Urinary bladder (tissue), 4 donors: Measurements from ENCODE around the gene PYDC1. TPM values are rescaled to one million over a fixed set of nuclear protein-coding genes. Genes with fewer than 3 reads are reported as not detected.
"Not testable (repeated sequence)": the region's sequence is repeated elsewhere in the genome, so short reads cannot be mapped to it uniquely, and the experiment has no call there.

Experiments used
- DNase-seq: peaks from one replicate; pipeline ENCODE4 v3.0.0-alpha.2; 2015; ENCODE audit errors: extremely low spot score
- H3K27ac ChIP-seq: one replicate; pipeline ENCODE4 v1.5.1; 2013; ENCODE audit warnings: low read depth, mild to moderate bottlenecking, moderate library complexity
- H3K36me3 ChIP-seq: one replicate; pipeline ENCODE4 v1.6.1; 2013; ENCODE audit warnings: mild to moderate bottlenecking, moderate library complexity; ENCODE audit not compliant: insufficient read depth
- H3K4me1 ChIP-seq: one replicate; pipeline ENCODE4 v1.6.1; 2013; ENCODE audit warnings: mild to moderate bottlenecking, moderate library complexity; ENCODE audit not compliant: insufficient read depth
- H3K4me3 ChIP-seq: one replicate; pipeline ENCODE4 v1.5.1; 2013; ENCODE audit warnings: low read depth, low read length
- WGBS: extraction: QIAGEN DNeasy Blood & Tissue Kit; methylation state at CpG from one replicate; pipeline ENCODE4 v1.1.7; 2013; 5-methylcytosine and 5-hydroxymethylcytosine counted together
- polyA plus RNA-seq: library from polyadenylated mRNA; stranded (reverse); fragments of 200-250 nt; gene quantifications from one replicate; pipeline ENCODE4 v1.2.3, GENCODE V29; 2013
- total RNA-seq: library from RNA; depleted of rRNA; stranded (reverse); fragments of >200 nt; gene quantifications from one replicate; pipeline ENCODE4 v1.2.3, GENCODE V29; 2014
- donor health status: healthy with polysubstance abuse.
- donor health status: healthy.

The PYDC1 gene
- total and polyA plus RNA-seq, 2 donors, result not detected

DNA sequence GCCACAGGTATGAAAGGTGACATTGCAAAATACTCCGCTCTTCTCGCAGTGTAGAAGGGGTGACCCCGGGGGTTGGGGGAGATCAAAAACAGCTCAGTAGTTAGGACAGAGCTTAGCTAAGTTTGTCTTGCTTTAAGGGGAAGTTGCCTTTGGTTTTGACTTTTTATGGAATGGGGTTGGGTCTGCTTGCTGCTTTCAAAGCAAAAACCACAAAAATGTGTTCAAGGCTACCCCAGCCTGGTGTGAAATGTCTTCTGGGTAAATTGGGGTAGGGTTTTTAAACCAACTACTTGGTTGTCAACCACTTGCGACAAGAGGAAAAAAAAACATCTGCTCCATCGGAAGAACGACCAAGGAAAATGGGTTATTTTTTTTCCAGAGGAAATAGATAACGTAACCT, 30.8 kb downstream of the PYDC1 start:
- 65% methylated on average over 7 of the region's 7 CpGs for WGBS
- no peak overlapping the region for H3K27ac ChIP-seq
- no peak overlapping the region for H3K4me3 ChIP-seq
- peaks cover 14% of the 10 kb centered on the region for H3K36me3 ChIP-seq
- H3K4me1 ChIP-seq, result no peaks in the 10 kb centered on the region
- no peak for DNase-seq

DNA sequence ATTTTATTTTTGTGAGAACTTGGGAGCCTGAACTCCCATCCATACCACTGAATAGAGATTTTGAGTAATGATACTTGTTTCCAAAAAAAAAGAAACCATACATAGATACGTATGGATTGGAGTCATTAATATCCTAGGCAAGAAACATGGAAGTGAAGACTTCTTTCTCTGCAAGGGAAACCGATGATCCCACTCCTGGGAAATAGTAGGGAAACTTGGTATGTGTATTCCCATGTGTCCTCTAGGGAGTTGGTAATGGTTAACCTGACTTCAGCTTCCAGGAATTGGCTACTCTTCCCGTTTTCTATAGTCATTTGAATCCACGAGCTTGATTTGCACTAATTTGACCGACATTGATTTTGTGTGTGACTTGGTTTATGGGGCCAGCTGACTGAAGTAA, 31.6 kb downstream of the PYDC1 start:
- H3K27ac ChIP-seq, result no peak overlapping the region
- H3K4me1 ChIP-seq, result no peaks in the 10 kb centered on the region
- H3K4me3 ChIP-seq, result no peak overlapping the region
- peaks cover 14% of the 10 kb centered on the region for H3K36me3 ChIP-seq
- no peak for DNase-seq
- WGBS, result 68% methylated on average over 5 of the region's 5 CpGs

DNA sequence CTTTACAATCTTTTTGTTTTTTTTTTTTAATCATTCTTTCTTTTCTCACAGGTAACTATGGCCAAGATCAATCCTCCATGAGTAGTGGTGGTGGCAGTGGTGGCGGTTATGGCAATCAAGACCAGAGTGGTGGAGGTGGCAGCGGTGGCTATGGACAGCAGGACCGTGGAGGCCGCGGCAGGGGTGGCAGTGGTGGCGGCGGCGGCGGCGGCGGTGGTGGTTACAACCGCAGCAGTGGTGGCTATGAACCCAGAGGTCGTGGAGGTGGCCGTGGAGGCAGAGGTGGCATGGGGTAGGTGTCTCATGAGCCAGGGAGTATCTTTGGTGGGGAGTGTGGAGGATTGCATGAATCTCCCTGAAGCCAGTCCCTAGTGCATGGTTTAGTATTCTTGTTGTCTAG, 32.0 kb downstream of the PYDC1 start:
- WGBS, result 95% methylated on average over 14 of the region's 14 CpGs
- Histone ChIP-seq H3K4me1 (no peaks in the 10 kb centered on the region), H3K36me3 (peaks cover 10% of the 10 kb centered on the region), H3K27ac (no peak overlapping the region), H3K4me3 (no peak overlapping the region)
- DNase-seq, result no peak

DNA sequence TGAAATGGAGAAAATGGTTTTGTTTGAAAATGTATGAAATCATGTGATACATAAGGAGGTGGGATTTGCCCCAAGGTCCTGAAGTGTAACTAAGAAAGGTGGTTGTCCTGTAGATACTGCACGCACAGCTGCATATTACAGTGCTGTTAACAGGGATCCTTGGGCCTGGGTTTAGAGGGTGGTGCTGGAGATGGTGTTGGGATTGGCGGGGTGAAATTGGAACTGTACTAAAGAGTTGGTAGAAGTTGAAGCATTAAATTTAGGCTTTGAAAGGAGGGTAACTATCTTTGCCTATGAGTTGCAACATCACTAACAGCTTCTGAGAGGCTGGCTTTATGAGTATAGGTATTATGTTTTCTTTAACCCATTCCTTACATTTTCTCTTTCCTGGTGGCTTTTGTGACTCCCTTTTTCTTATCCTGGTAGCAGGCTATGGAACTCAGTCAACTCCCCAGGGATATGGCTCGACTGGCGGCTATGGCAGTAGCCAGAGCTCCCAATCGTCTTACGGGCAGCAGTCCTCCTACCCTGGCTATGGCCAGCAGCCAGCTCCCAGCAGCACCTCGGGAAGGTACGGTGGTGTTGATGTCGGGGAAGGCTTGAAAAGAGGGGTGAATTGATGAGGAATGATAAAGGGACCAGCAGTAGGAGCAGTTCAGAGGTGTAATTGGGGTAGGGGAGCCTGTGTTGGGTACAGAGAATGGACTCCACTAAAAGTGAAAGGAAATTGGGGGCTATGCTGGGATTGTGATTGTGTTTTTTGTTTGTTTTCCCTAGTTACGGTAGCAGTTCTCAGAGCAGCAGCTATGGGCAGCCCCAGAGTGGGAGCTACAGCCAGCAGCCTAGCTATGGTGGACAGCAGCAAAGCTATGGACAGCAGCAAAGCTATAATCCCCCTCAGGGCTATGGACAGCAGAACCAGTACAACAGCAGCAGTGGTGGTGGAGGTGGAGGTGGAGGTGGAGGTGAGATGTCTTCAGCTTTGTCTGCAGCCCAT, 33.2 kb downstream of the PYDC1 start:
- no peaks in the 10 kb centered on the region for H3K4me1 ChIP-seq
- no peak overlapping the region for H3K4me3 ChIP-seq
- WGBS, result 63% methylated on average over 10 of the region's 10 CpGs
- peaks cover 10% of the 10 kb centered on the region for H3K36me3 ChIP-seq
- H3K27ac ChIP-seq, result no peak overlapping the region
- DNase-seq, result no peak

DNA sequence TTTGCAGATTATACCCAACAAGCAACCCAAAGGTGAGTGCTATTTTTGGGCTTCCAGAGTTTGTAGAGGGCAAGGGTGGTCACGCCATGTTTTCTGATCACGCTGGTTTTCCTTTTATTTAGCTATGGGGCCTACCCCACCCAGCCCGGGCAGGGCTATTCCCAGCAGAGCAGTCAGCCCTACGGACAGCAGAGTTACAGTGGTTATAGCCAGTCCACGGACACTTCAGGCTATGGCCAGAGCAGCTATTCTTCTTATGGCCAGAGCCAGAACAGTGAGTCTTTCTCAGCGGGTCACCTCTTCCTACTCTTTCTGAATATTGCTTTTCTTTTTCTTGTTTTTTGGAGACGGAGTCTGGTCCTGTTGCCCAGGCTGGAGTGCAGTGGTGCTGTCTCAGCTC, 34.5 kb downstream of the PYDC1 start:
- Histone ChIP-seq H3K27ac (no peak overlapping the region), H3K36me3 (peaks cover 10% of the 10 kb centered on the region), H3K4me3 (no peak overlapping the region), H3K4me1 (no peaks in the 10 kb centered on the region)
- 18% methylated on average over 7 of the region's 7 CpGs for WGBS
- DNase-seq, result no peak

DNA sequence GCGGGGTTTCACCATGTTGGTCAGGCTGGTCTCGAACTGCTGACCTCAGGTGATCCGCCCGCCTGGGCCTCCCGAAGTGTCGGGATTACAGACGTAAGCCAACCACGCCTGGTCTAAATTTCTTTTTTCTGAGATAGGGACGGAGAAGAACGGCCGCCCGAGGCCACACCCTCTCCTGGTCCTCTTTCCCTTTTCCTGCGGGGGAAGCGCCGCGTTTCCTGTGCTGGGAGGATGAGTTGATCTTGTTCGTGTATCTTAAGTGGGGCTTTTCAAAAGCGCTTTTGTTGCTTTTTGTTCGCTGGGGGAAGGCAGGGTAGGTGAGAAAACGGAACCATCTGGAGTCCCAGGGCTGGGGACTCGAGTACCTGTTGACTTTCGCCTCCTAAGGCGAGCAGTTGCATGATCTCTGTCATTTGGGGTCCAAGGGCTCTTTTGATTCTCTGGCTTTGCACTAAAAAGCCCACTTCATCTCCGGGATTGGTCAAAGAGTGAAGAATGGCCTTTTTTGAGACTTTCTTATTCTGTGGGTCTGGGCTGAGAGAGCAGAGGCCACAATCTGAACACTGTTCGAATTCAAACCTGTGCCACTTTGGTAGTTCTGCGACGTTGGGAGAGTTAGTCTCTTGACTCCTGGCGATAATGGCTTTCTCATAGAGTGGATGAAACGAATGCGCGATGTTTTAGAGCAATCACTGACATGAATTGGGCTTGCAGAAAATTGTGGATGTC, 35.7 kb downstream of the PYDC1 start:
- no peak for DNase-seq
- 4% methylated on average over 31 of the region's 31 CpGs for WGBS
- H3K27ac ChIP-seq, result peak overlapping the region; percentile 12
- peaks cover 10% of the 10 kb centered on the region for H3K36me3 ChIP-seq
- H3K4me3 ChIP-seq, result peak overlapping the region; percentile 68
- no peaks in the 10 kb centered on the region for H3K4me1 ChIP-seq

DNA sequence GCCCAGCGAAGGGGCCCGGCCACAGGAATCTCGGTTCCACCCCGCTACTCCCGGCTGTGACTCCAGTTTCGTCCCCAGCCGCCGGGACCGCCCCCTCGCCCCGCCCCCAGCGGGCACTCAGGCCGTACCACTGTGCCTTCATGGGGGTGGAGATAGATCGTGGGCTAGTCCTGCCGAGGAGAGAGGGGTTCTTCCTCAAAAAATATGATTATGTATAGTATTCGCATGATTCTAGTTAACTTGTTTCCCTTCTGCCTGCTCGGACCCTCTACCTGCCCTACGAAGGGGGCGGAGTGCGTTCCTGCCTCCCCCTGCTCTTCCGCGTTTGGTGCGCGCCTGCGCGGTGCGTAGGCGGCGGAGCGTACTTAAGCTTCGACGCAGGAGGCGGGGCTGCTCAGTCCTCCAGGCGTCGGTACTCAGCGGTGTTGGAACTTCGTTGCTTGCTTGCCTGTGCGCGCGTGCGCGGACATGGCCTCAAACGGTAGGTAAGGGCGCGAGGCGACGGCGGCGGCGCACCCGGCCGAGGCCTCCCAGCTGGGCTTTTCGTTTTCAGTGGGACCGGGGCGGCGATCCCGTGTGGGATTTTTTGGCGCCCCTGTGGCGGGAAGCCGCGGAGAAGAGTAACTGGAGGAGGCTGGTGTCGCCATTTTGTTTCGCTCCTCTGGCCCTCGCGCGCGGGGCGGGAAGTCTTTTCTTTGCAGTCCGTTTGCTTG, 37.0 kb downstream of the PYDC1 start, which contains the start of gene FUS:
FUS (plus strand) TSS at position 393 of the 713 bp plus-strand sequence; CDS start at position 469, 76 bp downstream.
- peak; percentile 83 for DNase-seq
- H3K4me1 ChIP-seq, result no peaks in the 10 kb centered on the region
- WGBS, result under 1% methylated on average over 69 of the region's 69 CpGs
- peaks cover under 1% of the 10 kb centered on the region for H3K36me3 ChIP-seq
- peak within 1 kb of the TSS; percentile 69 for H3K4me3 ChIP-seq
- H3K27ac ChIP-seq, result peak within 1 kb of the TSS; percentile 98

DNA sequence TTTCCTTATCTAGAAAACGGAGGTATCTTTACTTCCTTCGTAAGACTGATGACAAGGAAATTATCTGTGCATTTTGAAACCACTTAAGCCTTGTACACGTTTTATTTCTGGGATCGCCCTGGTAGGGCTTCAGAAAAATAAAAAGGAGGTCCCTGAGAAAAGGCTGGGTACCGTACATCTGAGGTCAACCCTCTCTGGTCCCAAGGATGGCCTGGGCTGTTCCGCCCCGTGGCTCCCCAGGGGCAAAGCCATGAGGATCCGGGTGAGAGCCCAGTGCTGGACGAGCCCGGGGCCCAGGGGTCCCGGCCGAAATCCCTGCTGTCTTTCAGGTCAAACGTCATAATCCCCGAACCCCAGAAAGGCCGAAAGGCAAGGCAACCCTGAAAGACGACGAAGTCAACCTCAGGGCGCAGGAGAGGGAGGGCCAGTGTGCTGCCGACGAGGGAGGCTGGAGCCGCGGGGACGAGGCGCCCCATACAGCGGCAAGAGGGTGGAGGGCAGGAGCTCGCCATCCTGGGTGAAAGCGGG, 37.7 kb downstream of the PYDC1 start:
- DNase-seq, result no peak
- H3K36me3 ChIP-seq, result no peaks in the 10 kb centered on the region
- H3K27ac ChIP-seq, result peak overlapping the region; percentile 98
- H3K4me3 ChIP-seq, result peak overlapping the region; percentile 69
- WGBS, result 2% methylated on average over 27 of the region's 27 CpGs
- no peaks in the 10 kb centered on the region for H3K4me1 ChIP-seq

DNA sequence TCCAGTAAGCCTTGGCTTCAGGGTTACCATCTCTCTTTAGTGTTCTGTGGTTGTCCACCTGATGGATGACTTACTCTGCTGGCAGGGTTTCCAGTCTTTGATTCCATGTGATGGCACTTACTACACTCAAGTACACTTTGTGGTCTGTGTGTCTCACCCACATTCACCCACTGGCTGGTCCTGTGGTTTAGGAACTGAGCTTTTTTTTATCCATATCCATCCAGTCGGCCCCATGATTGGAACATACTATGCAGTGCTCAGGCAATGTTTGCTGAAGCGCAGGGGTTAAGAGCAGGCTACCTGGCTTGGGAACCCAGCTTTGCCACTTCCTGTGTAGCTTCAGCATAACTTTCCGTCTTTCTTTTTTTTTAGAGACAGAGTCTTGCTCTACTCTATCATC, 39.8 kb downstream of the PYDC1 start:
- H3K4me3 ChIP-seq, result no peak overlapping the region
- no peak for DNase-seq
- H3K27ac ChIP-seq, result no peak overlapping the region
- 64% methylated on average over 3 of the region's 3 CpGs for WGBS
- H3K4me1 ChIP-seq, result no peaks in the 10 kb centered on the region
- no peaks in the 10 kb centered on the region for H3K36me3 ChIP-seq

DNA sequence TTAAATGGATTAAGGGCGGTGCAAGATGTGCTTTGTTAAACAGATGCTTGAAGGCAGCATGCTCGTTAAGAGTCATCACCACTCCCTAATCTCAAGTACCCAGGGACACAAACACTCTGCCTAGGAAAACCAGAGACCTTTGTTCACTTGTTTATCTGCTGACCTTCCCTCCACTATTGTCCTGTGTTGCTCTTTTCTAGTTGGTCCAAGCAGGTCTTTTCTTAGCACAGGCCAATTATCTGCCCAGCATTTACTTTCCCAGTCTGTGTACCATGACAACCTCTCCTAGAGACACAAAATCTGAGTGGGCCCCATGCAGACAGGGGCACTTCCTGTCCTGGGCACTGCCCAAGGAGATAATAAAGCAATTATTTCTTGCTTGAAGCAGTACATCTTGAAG, 46.9 kb downstream of the PYDC1 start:
- DNase-seq, H3K36me3 ChIP-seq, H3K4me1 ChIP-seq, H3K27ac ChIP-seq, H3K4me3 ChIP-seq: not testable (repeated sequence)
- WGBS, result no CpG with 5 or more reads among the region's 2 CpGs

DNA sequence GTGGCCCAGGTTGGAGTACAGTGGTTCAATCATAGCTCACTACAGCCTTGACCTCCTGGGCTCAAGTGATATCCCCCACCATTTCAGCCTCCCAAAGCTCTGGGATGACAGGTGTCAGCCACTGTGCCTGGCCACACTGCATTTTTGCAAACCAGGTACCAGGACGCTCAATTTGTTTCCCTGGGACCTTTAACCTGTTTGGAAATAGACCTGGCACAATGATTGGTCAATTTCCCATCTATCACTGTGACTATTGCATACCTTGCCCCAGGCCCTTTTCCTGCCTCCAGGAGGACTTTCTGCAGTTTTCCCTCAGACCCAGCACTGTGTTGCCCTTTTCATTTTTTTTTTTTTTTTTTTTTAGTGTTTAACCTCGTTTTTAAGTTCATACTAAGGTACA, 48.1 kb downstream of the PYDC1 start:
- DNase-seq, result no peak
- Histone ChIP-seq H3K4me3 (no peak overlapping the region), H3K4me1 (no peaks in the 10 kb centered on the region), H3K27ac (no peak overlapping the region), H3K36me3 (no peaks in the 10 kb centered on the region)
- 67% methylated on average over 2 of the region's 2 CpGs for WGBS

DNA sequence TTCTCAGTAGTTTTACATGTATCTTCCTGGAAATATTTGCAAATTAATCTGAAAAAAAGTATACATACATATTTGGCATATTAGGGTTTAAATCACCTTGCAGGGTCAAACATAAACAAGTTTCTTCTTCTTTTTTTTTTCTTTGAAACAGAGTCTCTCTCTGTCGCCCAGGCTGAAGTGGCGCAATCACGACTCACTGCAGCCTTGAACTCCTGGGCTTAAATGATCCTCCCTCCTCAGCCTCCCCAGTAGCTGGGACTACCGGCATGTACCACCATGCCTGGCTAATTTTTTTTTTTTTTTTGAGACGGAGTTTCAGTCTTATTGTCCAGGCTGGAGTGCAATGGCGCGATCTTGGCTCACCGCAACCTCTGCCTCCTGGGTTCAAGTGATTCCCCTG, 49.6 kb downstream of the PYDC1 start:
- Histone ChIP-seq H3K4me1 (no peaks in the 10 kb centered on the region), H3K27ac (no peak overlapping the region), H3K36me3 (no peaks in the 10 kb centered on the region), H3K4me3 (no peak overlapping the region)
- 91% methylated on average over 8 of the region's 8 CpGs for WGBS
- DNase-seq, result no peak
